Amniotic stem cell (primary cell): ENCODE data around the gene RIIAD1.
A peak's percentile ranks its signal among the peaks of the same experiment; 100 is the strongest.
"Not testable (repeated sequence)": the region's sequence is repeated elsewhere in the genome, so short reads cannot be mapped to it uniquely, and the experiment has no call there.

ENCODE experiments used
- DNase-seq: peaks from one replicate; lab custom pipeline; 2025; lab: John Stamatoyannopoulos, UW

Gene RIIAD1

GRCh38 chr1:151737026-151737425 is 15.7 kb downstream of the RIIAD1 start:
- no peak for DNase-seq

- no peak for DNase-seq
Measured at GRCh38 chr1:151737479-151737878, 16.2 kb downstream of the RIIAD1 start.

- DNase-seq: no peak
Measured at GRCh38 chr1:151739590-151740355, 18.5 kb downstream of the RIIAD1 start.

- no peak for DNase-seq
Measured at GRCh38 chr1:151741516-151741915, 20.2 kb downstream of the RIIAD1 start.

- DNase-seq: no peak
Measured at GRCh38 chr1:151756291-151756690, 35.0 kb downstream of the RIIAD1 start.

DNA sequence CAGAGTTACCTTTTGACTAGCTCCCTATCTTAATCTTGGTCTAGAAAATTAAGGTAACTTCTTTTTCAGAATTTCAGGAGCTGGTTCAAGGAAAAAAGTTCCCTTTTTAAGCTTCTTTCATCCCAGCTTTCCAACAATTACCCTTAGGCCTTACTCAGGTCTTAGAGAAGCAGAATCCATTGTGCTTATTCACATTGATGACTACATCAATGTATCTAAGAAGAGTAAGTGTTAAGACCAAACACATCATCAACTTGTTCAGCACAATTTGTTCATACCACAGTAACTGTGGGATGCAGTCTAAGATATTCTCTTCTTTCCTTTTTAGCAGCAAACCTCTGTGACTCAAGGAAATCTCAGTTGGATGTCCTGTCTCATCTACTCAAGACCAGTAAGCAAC is 37.9 kb downstream of the RIIAD1 start:
- no peak for DNase-seq

GRCh38 chr1:151760597-151761385 is 39.5 kb downstream of the RIIAD1 start:
- no peak for DNase-seq

DNA sequence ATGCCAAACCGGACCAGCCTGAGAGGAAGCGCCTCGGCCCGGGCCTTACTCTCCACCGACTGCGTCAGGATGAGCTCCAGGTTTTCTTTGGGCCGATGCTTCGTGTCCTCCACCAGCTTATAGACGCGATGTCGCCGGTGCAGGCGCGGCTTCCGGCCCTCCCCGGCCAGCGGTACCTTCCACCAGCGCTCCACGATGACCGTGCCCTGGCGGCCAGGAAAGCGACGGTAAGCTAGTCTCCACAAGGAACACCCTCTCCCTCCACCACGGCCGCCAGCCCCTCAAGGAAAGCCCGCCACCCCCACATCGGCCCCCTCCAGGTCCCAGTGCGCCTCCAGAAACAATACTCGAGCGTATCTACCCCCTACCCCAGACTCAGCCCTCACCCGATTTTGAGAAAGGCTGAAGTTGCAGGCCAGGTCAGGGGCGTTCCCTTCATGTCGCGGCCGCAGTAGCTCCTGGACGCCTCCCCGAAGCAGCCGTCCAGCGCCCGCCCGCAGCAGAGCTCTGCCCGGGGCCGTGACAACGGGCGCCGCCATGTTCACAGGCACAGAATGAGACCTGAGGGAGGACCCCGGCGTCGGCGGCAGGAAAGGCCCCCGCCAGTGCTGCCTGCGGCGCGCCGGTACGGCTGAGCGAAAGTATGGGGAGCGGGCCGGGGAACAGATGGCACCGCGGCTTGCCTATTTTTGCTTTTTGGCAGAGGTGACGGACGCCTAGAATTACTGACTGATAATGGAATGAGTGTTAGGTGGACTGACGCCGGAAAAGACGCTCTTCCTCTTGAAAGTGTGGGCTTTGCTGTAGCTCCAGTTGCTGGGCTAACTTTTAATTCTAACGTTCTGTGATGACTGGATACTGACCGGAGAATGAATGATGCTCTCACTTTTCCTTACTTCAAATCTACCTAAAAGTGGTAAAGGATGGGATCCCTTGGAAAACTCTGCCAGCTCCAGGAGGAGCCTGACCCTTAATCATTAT is 41.9 kb downstream of the RIIAD1 start, which contains the start of gene MRPL9:
Gene MRPL9, minus strand, starts transcription at position 556 of the 981 bp plus-strand sequence. Its CDS starts 17 bp downstream, at position 539.
- peak; percentile 32 for DNase-seq

- no peak for DNase-seq
Measured at GRCh38 chr1:151763990-151764389, 42.7 kb downstream of the RIIAD1 start.

GRCh38 chr1:151768351-151769066 is 47.2 kb downstream of the RIIAD1 start:
- DNase-seq: not testable (repeated sequence)

- DNase-seq: not testable (repeated sequence)
Measured at GRCh38 chr1:151769270-151769669, 47.9 kb downstream of the RIIAD1 start.

DNA sequence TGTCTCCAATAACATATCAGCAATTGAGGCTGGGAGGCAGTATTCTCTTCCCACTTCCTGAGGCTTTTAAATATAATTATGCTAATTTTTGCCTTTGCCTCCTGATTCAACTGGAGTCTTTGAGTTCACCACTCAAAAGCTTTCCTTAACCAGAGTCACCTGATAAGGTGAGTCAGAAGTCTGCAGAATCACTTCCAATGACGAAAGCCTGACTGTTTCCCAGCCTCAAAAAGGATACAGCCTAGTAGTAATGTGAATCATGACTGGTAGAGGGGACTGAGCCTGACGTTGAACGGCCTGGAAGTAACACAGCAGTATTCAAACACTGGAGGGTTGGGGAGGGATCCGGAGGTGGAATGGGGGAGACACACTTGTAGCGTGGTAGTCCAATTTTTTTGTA is 52.4 kb downstream of the RIIAD1 start:
- DNase-seq: peak; percentile 7

DNA sequence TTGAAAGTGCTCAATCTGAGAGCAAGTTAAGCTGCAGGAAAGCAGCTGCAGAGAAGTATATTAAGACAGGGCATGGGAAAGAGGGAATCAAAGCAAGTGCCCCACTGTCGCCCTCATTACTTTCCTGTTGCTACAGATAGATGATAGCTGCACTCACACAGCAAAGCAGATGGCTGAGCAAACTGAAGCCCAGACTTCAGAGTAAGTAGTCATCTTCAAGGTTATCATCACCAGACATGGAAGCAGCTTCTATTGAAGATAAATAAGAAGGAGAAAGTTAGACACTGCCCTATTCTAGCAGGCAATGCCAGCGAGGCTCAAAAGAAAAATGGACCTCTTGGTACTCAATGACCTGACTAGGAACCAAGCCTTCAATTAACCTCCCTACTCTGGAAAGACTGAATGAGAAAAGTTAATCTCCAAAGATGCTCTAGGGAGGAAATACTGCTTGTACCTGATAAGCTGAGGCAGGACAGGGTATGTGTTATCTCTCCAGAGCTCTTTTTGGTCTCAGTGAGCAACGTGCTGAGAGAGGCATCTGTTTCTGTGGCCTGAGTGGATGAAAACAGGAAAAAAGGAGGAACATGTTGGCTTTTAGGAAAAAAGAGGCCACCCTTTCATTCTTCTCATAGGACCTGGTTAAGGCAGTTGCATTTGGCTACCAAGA is 53.1 kb downstream of the RIIAD1 start:
- DNase-seq: no peak

DNA sequence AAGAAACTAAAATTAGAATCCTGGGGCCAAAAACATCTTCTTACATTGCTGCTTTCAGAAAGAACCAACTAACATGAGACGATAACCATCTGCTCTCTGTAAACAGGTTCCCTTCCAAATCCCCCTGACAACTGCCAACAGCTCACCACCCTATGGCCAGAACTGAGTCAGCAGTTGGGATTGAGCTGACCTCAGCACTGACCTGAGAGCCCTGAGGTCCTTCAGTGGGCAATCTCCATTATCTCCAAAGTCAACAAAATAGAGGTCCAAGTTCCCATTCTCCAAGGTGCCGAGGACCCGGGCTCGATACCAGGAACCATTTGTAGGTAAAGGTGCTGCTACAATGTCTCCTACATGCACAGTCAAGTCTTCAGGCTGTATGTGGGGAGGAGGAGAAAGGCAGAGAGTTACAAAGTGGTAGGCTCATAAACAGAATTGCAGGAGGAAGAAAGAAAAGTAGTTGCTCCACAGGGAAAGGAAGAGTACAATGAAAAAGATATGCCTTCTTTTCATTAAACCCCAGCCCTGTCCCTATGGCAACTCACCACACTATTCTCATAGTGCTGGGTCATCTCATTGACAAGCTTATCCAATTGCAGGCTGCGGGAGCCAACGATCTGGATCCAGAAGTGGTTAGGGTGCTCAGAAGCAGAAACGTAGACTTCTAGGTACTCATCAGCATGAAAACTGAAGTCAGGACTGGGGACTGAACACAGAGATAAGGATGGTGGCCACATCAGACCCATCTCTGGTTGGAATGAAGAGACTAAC is 54.8 kb downstream of the RIIAD1 start:
- no peak for DNase-seq

DNA sequence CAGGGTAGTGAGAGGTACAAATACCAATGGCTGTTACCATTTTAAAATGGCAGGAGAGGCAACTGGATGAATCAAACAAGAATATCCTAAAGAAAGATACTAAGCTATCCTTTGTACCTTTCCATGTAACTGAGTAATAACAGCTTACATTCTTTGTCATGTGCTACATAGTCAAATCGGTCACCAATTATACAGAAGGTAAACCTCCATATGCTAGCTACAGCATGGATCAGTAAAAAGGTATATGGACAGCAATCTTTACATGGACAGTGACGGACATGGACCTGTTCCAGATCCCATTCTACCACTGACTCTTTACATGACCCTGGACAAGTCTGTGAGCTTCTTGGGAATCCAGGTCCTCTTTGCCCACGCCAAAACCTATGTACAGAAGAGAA is 55.3 kb downstream of the RIIAD1 start:
- no peak for DNase-seq

GRCh38 chr1:151777317-151777716 is 56.0 kb downstream of the RIIAD1 start:
- DNase-seq: no peak
